ENCODE measurements around the gene ZNF684.

Gene ZNF684

GRCh38 chr1:40575336-40575735 is 43.9 kb downstream of the ZNF684 start:
- no peak for DNase-seq

GRCh38 chr1:40582116-40582515 is 50.7 kb downstream of the ZNF684 start:
- DNase-seq = no peak

GRCh38 chr1:40583980-40584379 is 52.5 kb downstream of the ZNF684 start:
- no peak for DNase-seq

GRCh38 chr1:40588586-40588985 is 57.1 kb downstream of the ZNF684 start:
- no peak for DNase-seq

GRCh38 chr1:40592107-40592803 is 60.8 kb downstream of the ZNF684 start:
- DNase-seq = no peak

GRCh38 chr1:40593449-40594186 is 62.2 kb downstream of the ZNF684 start:
- DNase-seq = no peak

GRCh38 chr1:40594187-40594531 is 62.7 kb downstream of the ZNF684 start:
- no peak for DNase-seq

- DNase-seq = no peak
These were observed 64.2 kb downstream of the ZNF684 start for GRCh38 chr1:40595623-40596022.
